Mesendoderm (in vitro differentiated cells): ENCODE measurements around the gene NTN1.
A peak's percentile ranks its signal among the peaks of the same experiment; 100 is the strongest.
"Not testable (repeated sequence)": the region's sequence is repeated elsewhere in the genome, so short reads cannot be mapped to it uniquely, and the experiment has no call there.

Experiments used
- DNase-seq: peaks from one replicate; pipeline ENCODE4 v3.0.0; 2013
- H2AK5ac ChIP-seq: 2 replicates; pipeline ENCODE4 v1.6.1; 2013; ENCODE audit warnings: low read length, inconsistent platforms
- H2BK120ac ChIP-seq: 2 replicates; pipeline ENCODE4 v1.6.1; 2013; ENCODE audit warnings: low read depth, mild to moderate bottlenecking, low read length, moderate library complexity, mixed read lengths
- H2BK15ac ChIP-seq: replicated peaks from 2 replicates; pipeline ENCODE4 v1.6.1; 2013; ENCODE audit warnings: low read depth, mild to moderate bottlenecking, moderate library complexity
- H2BK5ac ChIP-seq: 2 replicates; pipeline ENCODE4 v1.6.1; 2013; ENCODE audit warnings: low read length, inconsistent platforms
- H3K18ac ChIP-seq: 2 replicates; pipeline ENCODE4 v1.6.1; 2013; ENCODE audit warnings: mild to moderate bottlenecking, low read length, mixed read lengths
- H3K23ac ChIP-seq: one replicate; pipeline ENCODE4 v1.6.1; 2013; ENCODE audit warnings: low read length
- H3K27ac ChIP-seq: 2 replicates; pipeline ENCODE4 v1.5.1; 2013; ENCODE audit warnings: low read depth, mild to moderate bottlenecking, inconsistent platforms, low read length, moderate library complexity
- H3K27me3 ChIP-seq: 2 replicates; pipeline ENCODE4 v1.6.1; 2013; ENCODE audit warnings: low read length, control low read depth, mild to moderate bottlenecking, inconsistent platforms; ENCODE audit not compliant: insufficient read depth, poor library complexity
- H3K36me3 ChIP-seq: 2 replicates; pipeline ENCODE4 v1.6.1; 2013; ENCODE audit warnings: low read length, inconsistent platforms; ENCODE audit not compliant: control insufficient read depth, insufficient read depth
- H3K4ac ChIP-seq: one replicate; pipeline ENCODE4 v1.6.1; 2013; ENCODE audit warnings: low read depth, mild to moderate bottlenecking, low read length, moderate library complexity
- H3K4me1 ChIP-seq: 2 replicates; pipeline ENCODE4 v1.6.1; 2013; ENCODE audit warnings: low read depth, low read length, inconsistent platforms; ENCODE audit not compliant: control insufficient read depth
- H3K4me2 ChIP-seq: 2 replicates; pipeline ENCODE4 v1.6.1; 2013; ENCODE audit warnings: low read length
- H3K4me3 ChIP-seq: 2 replicates; pipeline ENCODE4 v1.5.1; 2013; ENCODE audit warnings: mild to moderate bottlenecking, low read length
- H3K56ac ChIP-seq: one replicate; pipeline ENCODE4 v1.6.1; 2013; ENCODE audit warnings: low read length
- H3K79me1 ChIP-seq: 2 replicates; pipeline ENCODE4 v1.6.1; 2013; ENCODE audit warnings: low read length, inconsistent platforms
- H3K79me2 ChIP-seq: 2 replicates; pipeline ENCODE4 v1.6.1; 2013; ENCODE audit warnings: mild to moderate bottlenecking, low read length; ENCODE audit not compliant: control insufficient read depth, insufficient read depth
- H3K9ac ChIP-seq: 2 replicates; pipeline ENCODE4 v1.6.1; 2013; ENCODE audit warnings: low read length, inconsistent platforms
- H4K5ac ChIP-seq: one replicate; pipeline ENCODE4 v1.6.1; 2013; ENCODE audit warnings: low read length
- H4K8ac ChIP-seq: one replicate; pipeline ENCODE4 v1.6.1; 2013; ENCODE audit warnings: low read depth, mild to moderate bottlenecking, control low read depth, low read length, moderate library complexity
- WGBS: extraction: QIAGEN DNeasy Blood & Tissue Kit; methylation state at CpG from one replicate; pipeline ENCODE4 v1.1.7; 2013; ENCODE audit warnings: low lambda C conversion rate, missing lambda C conversion rate; ENCODE audit not compliant: insufficient coverage; ENCODE audit errors: extremely low coverage; 5-methylcytosine and 5-hydroxymethylcytosine counted together

The NTN1 gene

DNA sequence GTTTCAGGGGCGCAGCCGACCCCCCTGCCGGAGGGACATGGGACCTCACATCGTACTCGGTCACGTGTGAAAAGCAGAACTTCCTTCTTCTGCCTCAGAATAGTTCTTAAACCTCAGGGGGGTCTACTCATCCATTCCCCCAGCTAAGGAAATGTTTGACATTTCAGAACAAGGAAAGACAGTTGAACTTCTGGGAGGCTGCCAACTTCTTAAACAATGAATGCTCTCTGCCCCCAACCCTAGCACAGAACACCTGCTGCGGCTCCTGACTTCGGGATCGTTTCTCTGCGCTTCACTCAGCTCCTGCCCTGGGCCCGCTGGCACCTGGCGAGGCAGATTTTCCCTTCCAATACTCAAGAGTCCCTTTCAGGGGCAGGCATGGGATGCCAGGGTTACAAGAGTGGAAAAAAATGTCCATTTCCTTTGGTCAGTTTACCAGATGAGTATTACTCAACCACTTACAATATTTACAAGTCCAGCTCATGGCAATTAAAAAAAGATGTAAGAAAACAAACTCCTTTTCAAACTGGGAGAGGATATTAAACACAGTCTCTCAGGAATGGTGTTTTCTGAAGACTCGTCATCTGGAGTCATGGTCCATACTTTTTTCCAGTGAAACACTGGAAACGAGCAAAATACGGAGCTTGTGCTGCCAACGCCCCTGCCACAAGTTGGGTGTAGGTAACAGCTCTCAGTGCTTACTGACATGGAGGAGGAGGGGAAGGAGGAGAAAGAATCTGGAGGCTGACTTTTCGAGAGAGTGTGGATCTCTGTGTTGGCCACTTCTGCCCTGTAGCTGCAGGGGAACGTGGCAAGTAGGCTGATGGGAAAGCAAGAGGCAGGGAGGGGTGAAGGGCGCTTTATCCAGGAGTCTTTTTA lies 235.7 kb downstream of the NTN1 start:
- no CpG with 5 or more reads among the region's 19 CpGs for WGBS
- no peaks in the 10 kb centered on the region for H3K4me1 ChIP-seq
- no peaks in the 10 kb centered on the region for H3K79me2 ChIP-seq
- H3K4me3 ChIP-seq: no peak overlapping the region
- no peak overlapping the region for H4K5ac ChIP-seq
- H3K4me2 ChIP-seq: no peak overlapping the region
- H3K36me3 ChIP-seq: no peaks in the 10 kb centered on the region
- no peak overlapping the region for H2BK120ac ChIP-seq
- H2BK5ac ChIP-seq: no peak overlapping the region
- H3K79me1 ChIP-seq: no peaks in the 10 kb centered on the region
- H3K27ac ChIP-seq: no peak overlapping the region
- H2BK15ac ChIP-seq: no peak overlapping the region
- no peak overlapping the region for H3K4ac ChIP-seq
- no peak overlapping the region for H3K18ac ChIP-seq
- no peak for DNase-seq
- no peak overlapping the region for H3K9ac ChIP-seq
- H4K8ac ChIP-seq: no peak overlapping the region
- H3K27me3 ChIP-seq: no peaks in the 10 kb centered on the region
- no peak overlapping the region for H3K56ac ChIP-seq
- H2AK5ac ChIP-seq: no peak overlapping the region
- no peak overlapping the region for H3K23ac ChIP-seq

DNA sequence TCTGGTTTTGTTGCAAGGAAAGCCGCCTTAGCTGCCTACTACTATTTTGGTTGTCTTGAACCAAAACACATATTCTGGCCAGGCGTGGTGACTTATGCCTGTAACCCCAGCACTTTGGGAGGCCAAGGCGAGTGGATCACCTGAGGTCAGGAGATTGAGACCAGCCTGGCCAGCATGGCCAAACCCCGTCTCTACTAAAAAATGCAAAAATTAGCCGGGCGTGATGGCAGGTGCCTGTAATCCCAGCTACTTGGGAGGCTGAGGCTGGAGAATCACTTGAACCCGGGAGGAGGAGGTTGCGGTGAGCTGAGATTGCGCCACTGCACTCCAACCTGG lies 236.3 kb downstream of the NTN1 start:
- WGBS: no CpG with 5 or more reads among the region's 9 CpGs
- H3K27me3 ChIP-seq, H3K56ac ChIP-seq, H3K4me1 ChIP-seq, H3K4ac ChIP-seq, DNase-seq, H2AK5ac ChIP-seq, H2BK15ac ChIP-seq, H3K27ac ChIP-seq, H2BK120ac ChIP-seq, H3K79me1 ChIP-seq, H3K4me3 ChIP-seq, H3K23ac ChIP-seq, H3K79me2 ChIP-seq, H3K36me3 ChIP-seq, H3K4me2 ChIP-seq, H2BK5ac ChIP-seq, H4K5ac ChIP-seq, H3K18ac ChIP-seq, H4K8ac ChIP-seq, H3K9ac ChIP-seq: not testable (repeated sequence)

DNA sequence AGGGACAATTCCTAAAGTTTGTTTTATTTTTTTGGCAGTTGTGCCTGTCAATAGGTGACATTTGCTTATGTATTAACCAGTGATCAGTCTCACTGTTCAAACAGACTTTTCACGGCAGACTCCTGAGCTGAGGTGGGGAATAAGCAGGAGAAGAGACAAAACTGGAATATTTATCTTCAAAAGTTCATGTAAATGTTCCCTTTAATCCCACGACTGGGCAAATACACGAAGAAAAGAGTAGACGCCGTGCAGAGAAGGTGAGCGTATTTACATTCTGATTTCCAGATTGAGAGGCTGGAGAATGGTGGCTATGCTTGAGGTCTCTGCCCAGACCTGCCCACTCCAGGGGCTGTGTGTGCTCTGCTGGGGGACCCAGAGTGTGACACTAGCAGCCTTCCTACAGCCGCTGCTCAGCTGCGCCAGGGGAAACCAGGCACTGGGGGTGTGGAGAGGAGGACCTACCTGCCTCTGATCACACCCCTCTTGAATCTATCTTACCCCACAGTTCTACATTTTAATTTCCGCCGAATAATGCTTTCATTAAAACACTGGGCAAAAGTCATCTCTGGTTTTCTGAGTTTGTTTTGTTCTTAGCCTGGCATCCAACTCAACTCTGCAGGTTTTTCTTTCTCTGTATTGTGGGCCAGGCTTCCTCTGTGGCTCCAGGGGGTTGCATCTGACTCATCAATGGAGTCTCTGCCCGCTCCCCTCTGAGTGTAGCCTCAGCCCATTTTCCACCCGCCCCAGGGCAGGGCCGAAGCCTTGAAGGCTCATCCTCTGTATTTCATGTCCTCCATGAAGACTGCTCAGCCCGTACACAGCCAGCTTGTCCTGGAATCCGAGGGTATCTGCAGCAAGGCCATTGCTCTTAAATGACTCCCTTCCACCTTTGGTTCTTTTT lies 237.1 kb downstream of the NTN1 start:
- Histone ChIP-seq H3K4me1 (no peaks in the 10 kb centered on the region), H3K4me2 (no peak overlapping the region), H3K18ac (peak overlapping the region; percentile 1), H3K27me3 (no peaks in the 10 kb centered on the region), H3K79me2 (no peaks in the 10 kb centered on the region), H2BK15ac (no peak overlapping the region), H2AK5ac (no peak overlapping the region), H2BK5ac (no peak overlapping the region), H3K79me1 (no peaks in the 10 kb centered on the region), H3K56ac (no peak overlapping the region), H3K9ac (no peak overlapping the region), H3K36me3 (no peaks in the 10 kb centered on the region), H3K4me3 (no peak overlapping the region), H3K23ac (no peak overlapping the region), H4K5ac (no peak overlapping the region), H4K8ac (no peak overlapping the region), H2BK120ac (no peak overlapping the region), H3K27ac (no peak overlapping the region), H3K4ac (no peak overlapping the region)
- peak; percentile 37 for DNase-seq
- WGBS: no CpG with 5 or more reads among the region's 15 CpGs

DNA sequence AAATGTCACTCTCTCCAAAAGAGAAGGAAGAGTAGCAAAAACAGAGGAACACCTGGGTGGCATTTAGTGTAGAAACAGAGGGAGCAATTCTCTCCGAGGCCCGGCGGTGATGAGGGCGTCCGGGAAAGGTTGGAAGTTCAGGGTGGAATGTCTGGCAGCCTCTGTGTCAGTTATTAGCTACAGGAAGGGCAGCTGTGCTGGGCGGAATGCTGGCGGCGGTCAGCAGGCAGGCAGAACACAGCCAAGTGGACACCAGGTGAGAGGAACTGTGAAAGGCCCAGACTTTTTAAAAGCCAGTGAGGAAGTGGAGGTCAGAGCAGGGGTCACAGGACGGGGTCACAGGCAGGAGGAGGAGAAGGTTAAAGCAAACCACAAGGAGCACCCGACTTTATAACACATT lies 238.1 kb downstream of the NTN1 start:
- no peak overlapping the region for H2AK5ac ChIP-seq
- no peak overlapping the region for H4K8ac ChIP-seq
- H3K27ac ChIP-seq: no peak overlapping the region
- H3K56ac ChIP-seq: no peak overlapping the region
- no CpG with 5 or more reads among the region's 10 CpGs for WGBS
- no peak overlapping the region for H3K4me2 ChIP-seq
- H2BK5ac ChIP-seq: no peak overlapping the region
- H3K18ac ChIP-seq: no peak overlapping the region
- H3K4me1 ChIP-seq: no peaks in the 10 kb centered on the region
- H3K36me3 ChIP-seq: no peaks in the 10 kb centered on the region
- no peaks in the 10 kb centered on the region for H3K79me2 ChIP-seq
- no peak overlapping the region for H2BK120ac ChIP-seq
- no peak overlapping the region for H3K23ac ChIP-seq
- no peak overlapping the region for H4K5ac ChIP-seq
- H3K4ac ChIP-seq: no peak overlapping the region
- no peaks in the 10 kb centered on the region for H3K79me1 ChIP-seq
- no peaks in the 10 kb centered on the region for H3K27me3 ChIP-seq
- H3K9ac ChIP-seq: no peak overlapping the region
- no peak overlapping the region for H3K4me3 ChIP-seq
- DNase-seq: no peak
- H2BK15ac ChIP-seq: no peak overlapping the region

DNA sequence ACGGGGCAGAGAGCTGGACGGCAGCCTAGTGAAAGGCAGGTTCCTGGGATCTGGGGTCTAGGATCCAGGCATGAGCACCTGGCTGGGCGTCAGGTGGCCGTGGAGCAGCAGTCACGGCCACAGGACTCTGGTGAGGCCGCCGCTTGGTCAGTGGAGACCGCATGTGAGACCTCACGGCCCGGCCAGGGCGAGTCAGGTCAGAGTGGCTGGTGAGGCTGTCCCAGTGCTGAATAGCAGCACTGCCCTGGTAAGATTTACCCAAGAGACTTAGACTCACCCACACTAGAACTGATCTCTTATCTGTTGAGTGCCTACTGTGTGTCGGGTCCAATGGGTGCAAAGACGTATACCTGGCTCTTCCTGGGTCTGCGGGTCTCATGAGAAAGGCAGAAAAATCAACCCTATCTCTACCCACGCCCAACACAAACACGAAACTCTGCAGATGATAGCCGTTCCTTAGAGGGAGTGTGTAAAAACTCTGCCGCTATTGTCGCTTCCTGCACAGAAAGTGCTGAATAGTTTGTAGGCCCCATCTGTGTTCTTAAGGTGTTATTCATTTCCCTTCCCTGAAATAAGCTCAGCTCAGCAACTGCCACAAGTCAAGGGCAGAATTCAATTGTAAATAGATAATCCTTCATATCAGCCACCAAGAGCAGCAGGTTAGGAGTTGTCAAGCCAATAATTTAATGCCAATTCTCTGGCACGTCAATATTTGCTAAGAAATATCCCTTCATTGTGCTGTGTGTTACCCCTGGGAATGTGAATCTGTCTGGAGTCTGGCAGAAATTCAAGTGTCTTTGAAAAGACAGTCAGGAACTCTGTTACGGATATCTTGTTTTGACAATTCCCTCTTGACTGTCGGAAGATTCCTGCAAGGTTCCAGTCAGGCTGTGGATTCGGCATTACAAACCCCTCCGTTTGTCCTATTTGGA lies 240.0 kb downstream of the NTN1 start:
- no peaks in the 10 kb centered on the region for H3K4me1 ChIP-seq
- WGBS: no CpG with 5 or more reads among the region's 24 CpGs
- H4K5ac ChIP-seq: no peak overlapping the region
- H3K4me2 ChIP-seq: no peak overlapping the region
- no peaks in the 10 kb centered on the region for H3K36me3 ChIP-seq
- H3K56ac ChIP-seq: no peak overlapping the region
- no peak for DNase-seq
- H3K9ac ChIP-seq: no peak overlapping the region
- H3K18ac ChIP-seq: no peak overlapping the region
- H4K8ac ChIP-seq: no peak overlapping the region
- H3K4ac ChIP-seq: no peak overlapping the region
- H2BK15ac ChIP-seq: no peak overlapping the region
- no peak overlapping the region for H3K23ac ChIP-seq
- H3K79me1 ChIP-seq: no peaks in the 10 kb centered on the region
- no peak overlapping the region for H3K4me3 ChIP-seq
- no peak overlapping the region for H3K27ac ChIP-seq
- no peaks in the 10 kb centered on the region for H3K27me3 ChIP-seq
- no peak overlapping the region for H2BK120ac ChIP-seq
- no peaks in the 10 kb centered on the region for H3K79me2 ChIP-seq
- no peak overlapping the region for H2AK5ac ChIP-seq
- no peak overlapping the region for H2BK5ac ChIP-seq
